ENCODE data around the gene HEATR5A.

HEATR5A gene

DNA sequence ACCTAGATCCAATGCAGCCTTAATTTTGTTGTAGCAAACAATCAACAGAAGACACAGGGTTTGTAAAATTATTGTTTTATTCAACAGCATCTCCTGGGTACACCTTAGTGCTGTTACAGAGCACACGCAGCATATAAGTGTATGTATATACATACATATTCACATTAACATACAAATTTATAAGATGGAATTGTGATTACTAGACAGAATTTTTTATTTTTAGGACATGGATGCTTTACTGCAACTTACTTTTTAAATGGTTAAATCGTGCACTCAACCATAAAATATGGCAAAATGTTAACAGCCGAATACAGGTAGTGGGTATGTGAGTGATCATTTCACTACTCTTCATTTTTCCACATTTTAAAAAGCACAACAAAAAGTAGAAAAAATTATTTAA lies 16.6 kb downstream of the HEATR5A start:
- Histone ChIP-seq H3K4me3 (ENCODE audit: low read length in 2 of 2) (no peak overlapping the region), H2BK15ac (ENCODE audit: low read length) (no peak overlapping the region), H4K8ac (ENCODE audit: low read depth, low read length) (no peak overlapping the region), H2BK120ac (ENCODE audit: low read depth, low read length) (no peak overlapping the region), H2AK5ac (ENCODE audit: low read depth, low read length) (no peak overlapping the region), H3K23ac (ENCODE audit: low read depth, low read length, poor library complexity) (no peak overlapping the region), H3K18ac (ENCODE audit: low read length) (no peak overlapping the region), H3K27me3 (ENCODE audit: control insufficient read depth in 3 of 3, insufficient read depth in 3 of 3, low read depth in 1 of 3, low read length in 3 of 3) (no peaks in the 10 kb centered on the region), H2AFZ (ENCODE audit: low read length) (no peak overlapping the region), H4K91ac (ENCODE audit: low read depth, low read length, poor library complexity) (no peak overlapping the region), H3K9ac (ENCODE audit: low read depth, low read length, poor library complexity) (no peak overlapping the region), H3K4me1 (ENCODE audit: control insufficient read depth in 2 of 2, insufficient read depth in 1 of 2, low read depth in 1 of 2, low read length in 2 of 2) (no peaks in the 10 kb centered on the region), H3K79me1 (ENCODE audit: low read depth, low read length) (no peaks in the 10 kb centered on the region), H3K4me2 (ENCODE audit: insufficient read depth, low read length, poor library complexity, severe bottlenecking) (no peak overlapping the region), H3K27ac (replicated peaks; ENCODE audit: low read length) (no peak overlapping the region), H2BK12ac (ENCODE audit: low read length) (no peak overlapping the region), H3K4ac (ENCODE audit: low read length) (no peak overlapping the region), H2BK5ac (ENCODE audit: low read length) (no peak overlapping the region), H3K14ac (ENCODE audit: low read length) (no peak overlapping the region), H3K36me3 (replicated peaks in 1 of 2; ENCODE audit: control insufficient read depth in 2 of 2, insufficient read depth in 2 of 2, low read length in 2 of 2) (peaks cover 0 to 10% of the 10 kb centered on the region in 2 donors), H3K9me3 (replicated peaks in 1 of 2; ENCODE audit: control insufficient read depth in 2 of 2, insufficient read depth in 1 of 2, low read depth in 1 of 2, low read length in 2 of 2) (no peaks in the 10 kb centered on the region)
- no peak for DNase-seq (ENCODE audit: low spot score)
- WGBS, 2 donors (ENCODE audit: extremely low coverage in 2 of 2, insufficient read length in 2 of 2, insufficient replicate concordance in 1 of 2), result no CpG with 5 or more reads among the region's 3 CpGs

DNA sequence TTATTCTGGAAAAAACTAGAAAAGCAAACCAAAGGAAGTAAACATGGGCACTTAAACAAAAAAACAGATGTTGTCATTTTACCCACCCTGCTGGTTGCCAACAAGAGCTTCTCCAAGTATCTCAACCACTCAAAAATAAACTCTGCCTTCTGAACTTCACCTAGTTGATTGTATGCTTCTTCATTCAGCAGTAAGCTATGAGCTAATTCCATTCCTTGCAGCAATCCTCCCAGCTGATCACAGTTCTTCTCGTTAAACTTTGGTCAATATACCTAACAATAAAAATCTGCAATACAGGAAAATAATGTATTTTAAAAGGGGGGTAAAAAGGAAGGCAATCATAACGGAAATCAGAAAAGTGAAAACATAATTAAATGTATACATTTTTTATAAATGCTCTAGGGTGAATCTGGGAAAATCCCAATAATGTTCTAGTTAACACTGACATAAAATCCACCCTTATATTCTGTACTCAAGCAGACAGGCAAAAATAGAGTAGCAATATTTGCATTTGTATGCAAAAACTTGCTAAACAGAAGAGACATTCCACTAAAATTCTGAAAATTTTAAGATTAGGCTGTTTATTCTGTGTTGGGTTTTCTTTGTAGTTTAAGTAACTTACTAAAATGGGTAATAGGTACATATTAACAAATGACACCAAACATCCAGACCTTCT lies 17.4 kb downstream of the HEATR5A start:
- H3K4me1 ChIP-seq (ENCODE audit: control insufficient read depth in 2 of 2, insufficient read depth in 1 of 2, low read depth in 1 of 2, low read length in 2 of 2), result no peaks in the 10 kb centered on the region
- H3K27me3 ChIP-seq (ENCODE audit: control insufficient read depth in 3 of 3, insufficient read depth in 3 of 3, low read depth in 1 of 3, low read length in 3 of 3), result no peaks in the 10 kb centered on the region
- no peak overlapping the region for H2BK120ac ChIP-seq (ENCODE audit: low read depth, low read length)
- H4K8ac ChIP-seq (ENCODE audit: low read depth, low read length), result no peak overlapping the region
- H2BK15ac ChIP-seq (ENCODE audit: low read length), result no peak overlapping the region
- DNase-seq (ENCODE audit: low spot score), result no peak
- WGBS, 2 donors (ENCODE audit: extremely low coverage in 2 of 2, insufficient read length in 2 of 2, insufficient replicate concordance in 1 of 2), result no CpG with 5 or more reads among the region's 2 CpGs
- H2AK5ac ChIP-seq (ENCODE audit: low read depth, low read length), result no peak overlapping the region
- H3K79me1 ChIP-seq (ENCODE audit: low read depth, low read length), result no peaks in the 10 kb centered on the region
- no peak overlapping the region for H2BK12ac ChIP-seq (ENCODE audit: low read length)
- H3K4me3 ChIP-seq (ENCODE audit: low read length in 2 of 2), result no peak overlapping the region
- H4K91ac ChIP-seq (ENCODE audit: low read depth, low read length, poor library complexity), result no peak overlapping the region
- H3K27ac ChIP-seq (replicated peaks; ENCODE audit: low read length), result no peak overlapping the region
- no peaks in the 10 kb centered on the region for H3K9me3 ChIP-seq (replicated peaks in 1 of 2; ENCODE audit: control insufficient read depth in 2 of 2, insufficient read depth in 1 of 2, low read depth in 1 of 2, low read length in 2 of 2)
- no peak overlapping the region for H3K18ac ChIP-seq (ENCODE audit: low read length)
- H2AFZ ChIP-seq (ENCODE audit: low read length), result no peak overlapping the region
- no peak overlapping the region for H2BK5ac ChIP-seq (ENCODE audit: low read length)
- H3K9ac ChIP-seq (ENCODE audit: low read depth, low read length, poor library complexity), result no peak overlapping the region
- no peak overlapping the region for H3K23ac ChIP-seq (ENCODE audit: low read depth, low read length, poor library complexity)
- no peak overlapping the region for H3K4me2 ChIP-seq (ENCODE audit: insufficient read depth, low read length, poor library complexity, severe bottlenecking)
- H3K4ac ChIP-seq (ENCODE audit: low read length), result no peak overlapping the region
- no peak overlapping the region for H3K14ac ChIP-seq (ENCODE audit: low read length)
- peaks cover 0 to 18% of the 10 kb centered on the region in 2 donors for H3K36me3 ChIP-seq (replicated peaks in 1 of 2; ENCODE audit: control insufficient read depth in 2 of 2, insufficient read depth in 2 of 2, low read length in 2 of 2)

DNA sequence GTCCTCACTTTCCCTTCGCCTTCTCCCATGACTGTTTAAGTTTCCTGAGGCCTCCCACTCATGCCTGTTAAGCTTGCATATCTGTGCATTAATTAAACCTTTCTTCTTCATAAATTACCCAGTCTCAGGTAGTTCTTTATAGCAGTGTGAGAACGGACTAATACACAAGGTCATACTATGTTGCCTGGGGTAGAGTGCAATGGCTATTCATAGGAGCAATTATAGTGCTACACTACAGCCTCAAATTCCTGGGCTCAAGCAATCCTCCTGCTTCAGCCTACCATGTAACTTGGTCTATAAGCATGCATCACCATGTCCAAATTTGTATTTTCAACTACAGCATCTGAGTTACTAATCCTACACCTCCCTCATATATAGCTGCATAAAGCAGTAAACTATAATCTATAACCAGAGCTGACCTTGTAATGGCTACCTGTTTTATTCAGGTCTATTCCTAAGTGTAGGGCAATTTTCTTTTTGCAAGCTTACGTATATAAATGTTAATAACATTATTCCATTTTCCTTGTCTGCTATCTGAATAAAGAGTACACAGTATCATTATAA lies 18.9 kb downstream of the HEATR5A start:
- Histone ChIP-seq H2BK5ac (ENCODE audit: low read length) (no peak overlapping the region), H3K27ac (replicated peaks; ENCODE audit: low read length) (no peak overlapping the region), H3K27me3 (ENCODE audit: control insufficient read depth in 3 of 3, insufficient read depth in 3 of 3, low read depth in 1 of 3, low read length in 3 of 3) (no peaks in the 10 kb centered on the region), H3K79me1 (ENCODE audit: low read depth, low read length) (no peaks in the 10 kb centered on the region), H3K18ac (ENCODE audit: low read length) (no peak overlapping the region), H3K9me3 (replicated peaks in 1 of 2; ENCODE audit: control insufficient read depth in 2 of 2, insufficient read depth in 1 of 2, low read depth in 1 of 2, low read length in 2 of 2) (no peaks in the 10 kb centered on the region), H3K9ac (ENCODE audit: low read depth, low read length, poor library complexity) (no peak overlapping the region), H3K36me3 (replicated peaks in 1 of 2; ENCODE audit: control insufficient read depth in 2 of 2, insufficient read depth in 2 of 2, low read length in 2 of 2) (peaks cover 0 to 21% of the 10 kb centered on the region in 2 donors), H4K8ac (ENCODE audit: low read depth, low read length) (no peak overlapping the region), H2BK15ac (ENCODE audit: low read length) (no peak overlapping the region), H3K4me1 (ENCODE audit: control insufficient read depth in 2 of 2, insufficient read depth in 1 of 2, low read depth in 1 of 2, low read length in 2 of 2) (no peaks in the 10 kb centered on the region), H2BK12ac (ENCODE audit: low read length) (no peak overlapping the region), H4K91ac (ENCODE audit: low read depth, low read length, poor library complexity) (no peak overlapping the region), H3K14ac (ENCODE audit: low read length) (no peak overlapping the region), H3K4me2 (ENCODE audit: insufficient read depth, low read length, poor library complexity, severe bottlenecking) (no peak overlapping the region), H3K4ac (ENCODE audit: low read length) (no peak overlapping the region), H2AK5ac (ENCODE audit: low read depth, low read length) (no peak overlapping the region), H3K23ac (ENCODE audit: low read depth, low read length, poor library complexity) (no peak overlapping the region), H2AFZ (ENCODE audit: low read length) (no peak overlapping the region), H2BK120ac (ENCODE audit: low read depth, low read length) (no peak overlapping the region), H3K4me3 (ENCODE audit: low read length in 2 of 2) (no peak overlapping the region)
- DNase-seq (ENCODE audit: low spot score), result no peak
- no CpG with 5 or more reads among the region's 3 CpGs for WGBS, 2 donors (ENCODE audit: extremely low coverage in 2 of 2, insufficient read length in 2 of 2, insufficient replicate concordance in 1 of 2)

DNA sequence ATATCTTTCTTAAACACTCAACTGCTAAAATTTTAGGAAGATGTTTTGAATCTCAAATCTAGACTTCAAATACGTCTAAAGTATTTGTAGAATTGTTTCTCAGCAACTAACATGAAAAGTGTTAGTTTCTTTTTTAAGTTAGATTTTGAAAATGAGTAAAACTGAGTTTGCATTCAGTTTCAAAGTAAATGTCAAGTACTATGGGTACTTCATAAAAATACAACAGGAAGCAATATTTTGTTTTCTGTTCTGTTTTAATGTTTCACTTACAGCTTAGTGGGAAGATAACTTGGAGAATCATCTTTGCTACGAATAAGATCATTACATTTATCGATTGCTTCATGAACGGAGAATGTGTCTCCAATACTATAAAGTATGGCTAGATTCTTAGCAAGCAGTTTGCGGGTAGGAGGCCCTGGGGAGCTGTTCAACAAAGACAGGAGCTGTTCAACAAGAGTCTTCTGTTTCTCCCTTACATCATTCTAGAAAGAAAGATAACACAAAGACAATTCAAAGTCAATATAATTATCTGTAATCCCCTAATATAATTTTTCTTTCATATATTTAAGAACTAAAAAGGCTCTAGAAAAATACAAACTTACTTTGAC lies 20.2 kb downstream of the HEATR5A start:
- H3K9ac ChIP-seq (ENCODE audit: low read depth, low read length, poor library complexity), result no peak overlapping the region
- no peak for DNase-seq (ENCODE audit: low spot score)
- WGBS, 2 donors (ENCODE audit: extremely low coverage in 2 of 2, insufficient read length in 2 of 2, insufficient replicate concordance in 1 of 2), result no CpG with 5 or more reads among the region's 5 CpGs
- H3K4me3 ChIP-seq (ENCODE audit: low read length in 2 of 2), result no peak overlapping the region
- no peak overlapping the region for H2BK120ac ChIP-seq (ENCODE audit: low read depth, low read length)
- no peak overlapping the region for H3K4ac ChIP-seq (ENCODE audit: low read length)
- H3K18ac ChIP-seq (ENCODE audit: low read length), result no peak overlapping the region
- H3K9me3 ChIP-seq (replicated peaks in 1 of 2; ENCODE audit: control insufficient read depth in 2 of 2, insufficient read depth in 1 of 2, low read depth in 1 of 2, low read length in 2 of 2), result no peaks in the 10 kb centered on the region
- H3K27me3 ChIP-seq (ENCODE audit: control insufficient read depth in 3 of 3, insufficient read depth in 3 of 3, low read depth in 1 of 3, low read length in 3 of 3), result no peaks in the 10 kb centered on the region
- H4K91ac ChIP-seq (ENCODE audit: low read depth, low read length, poor library complexity), result no peak overlapping the region
- H3K27ac ChIP-seq (replicated peaks; ENCODE audit: low read length), result no peak overlapping the region
- H3K4me1 ChIP-seq (ENCODE audit: control insufficient read depth in 2 of 2, insufficient read depth in 1 of 2, low read depth in 1 of 2, low read length in 2 of 2), result no peaks in the 10 kb centered on the region
- H3K4me2 ChIP-seq (ENCODE audit: insufficient read depth, low read length, poor library complexity, severe bottlenecking), result no peak overlapping the region
- H3K36me3 ChIP-seq (replicated peaks in 1 of 2; ENCODE audit: control insufficient read depth in 2 of 2, insufficient read depth in 2 of 2, low read length in 2 of 2), result peaks cover 0 to 22% of the 10 kb centered on the region in 2 donors
- no peak overlapping the region for H3K14ac ChIP-seq (ENCODE audit: low read length)
- no peak overlapping the region for H2AK5ac ChIP-seq (ENCODE audit: low read depth, low read length)
- no peak overlapping the region for H2BK15ac ChIP-seq (ENCODE audit: low read length)
- no peaks in the 10 kb centered on the region for H3K79me1 ChIP-seq (ENCODE audit: low read depth, low read length)
- H2AFZ ChIP-seq (ENCODE audit: low read length), result no peak overlapping the region
- H2BK5ac ChIP-seq (ENCODE audit: low read length), result no peak overlapping the region
- H2BK12ac ChIP-seq (ENCODE audit: low read length), result no peak overlapping the region
- no peak overlapping the region for H4K8ac ChIP-seq (ENCODE audit: low read depth, low read length)
- H3K23ac ChIP-seq (ENCODE audit: low read depth, low read length, poor library complexity), result no peak overlapping the region

Measured in neuronal stem cell (in vitro differentiated cells).